Measurements from ENCODE around the gene PCED1B.
A peak's percentile ranks its signal among the peaks of the same experiment; 100 is the strongest.

Gene PCED1B

DNA sequence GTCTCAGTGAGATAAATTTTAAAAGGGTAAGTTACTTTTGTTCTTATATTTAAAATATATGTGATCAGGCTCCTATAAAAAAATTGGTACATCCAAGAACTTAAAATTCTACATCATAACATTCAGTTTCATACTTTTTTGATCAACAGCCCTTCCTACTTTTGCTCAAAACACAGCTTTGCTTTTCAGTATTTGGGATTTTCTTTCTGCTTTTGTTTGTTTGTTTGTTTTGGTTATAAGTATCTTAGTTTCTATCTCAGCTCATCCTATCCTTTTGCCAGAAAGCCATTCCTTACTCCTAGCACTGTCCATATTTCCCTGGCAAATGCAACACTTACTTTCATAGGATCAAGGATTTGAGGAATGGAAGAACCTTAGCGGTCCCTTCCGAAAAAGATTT lies 4.7 kb upstream of the PCED1B start:
- Histone ChIP-seq H3K36me3 (ENCODE audit: control insufficient read depth, insufficient read depth, low read length) (peaks cover 3% of the 10 kb centered on the region), H2BK5ac (ENCODE audit: low read length) (no peak overlapping the region), H2BK15ac (replicated peaks; ENCODE audit: low read depth) (no peak overlapping the region), H3K9ac (ENCODE audit: low read length) (no peak overlapping the region), H3K18ac (ENCODE audit: low read length) (no peak overlapping the region), H3K79me1 (ENCODE audit: low read length) (peaks cover 12% of the 10 kb centered on the region), H4K8ac (ENCODE audit: low read depth, low read length) (no peak overlapping the region), H4K5ac (ENCODE audit: low read length) (no peak overlapping the region), H3K4me1 (ENCODE audit: control insufficient read depth, low read depth, low read length) (peaks cover 12% of the 10 kb centered on the region), H3K4ac (ENCODE audit: low read depth, low read length) (no peak overlapping the region), H2BK120ac (ENCODE audit: low read depth, low read length) (no peak overlapping the region), H3K27ac (ENCODE audit: low read depth, low read length) (no peak overlapping the region), H3K4me3 (ENCODE audit: low read length) (no peak overlapping the region), H3K56ac (ENCODE audit: low read length) (no peak overlapping the region), H2AK5ac (ENCODE audit: low read length) (no peak overlapping the region), H3K79me2 (ENCODE audit: control insufficient read depth, insufficient read depth, low read length) (peaks cover 24% of the 10 kb centered on the region), H3K4me2 (ENCODE audit: low read length) (no peak overlapping the region), H3K27me3 (ENCODE audit: insufficient read depth, low read length, poor library complexity) (no peaks in the 10 kb centered on the region), H3K23ac (ENCODE audit: low read length) (no peak overlapping the region)
- WGBS (ENCODE audit: extremely low coverage, insufficient coverage, low lambda C conversion rate) = no CpG with 5 or more reads among the region's 2 CpGs
- no peak for DNase-seq

DNA sequence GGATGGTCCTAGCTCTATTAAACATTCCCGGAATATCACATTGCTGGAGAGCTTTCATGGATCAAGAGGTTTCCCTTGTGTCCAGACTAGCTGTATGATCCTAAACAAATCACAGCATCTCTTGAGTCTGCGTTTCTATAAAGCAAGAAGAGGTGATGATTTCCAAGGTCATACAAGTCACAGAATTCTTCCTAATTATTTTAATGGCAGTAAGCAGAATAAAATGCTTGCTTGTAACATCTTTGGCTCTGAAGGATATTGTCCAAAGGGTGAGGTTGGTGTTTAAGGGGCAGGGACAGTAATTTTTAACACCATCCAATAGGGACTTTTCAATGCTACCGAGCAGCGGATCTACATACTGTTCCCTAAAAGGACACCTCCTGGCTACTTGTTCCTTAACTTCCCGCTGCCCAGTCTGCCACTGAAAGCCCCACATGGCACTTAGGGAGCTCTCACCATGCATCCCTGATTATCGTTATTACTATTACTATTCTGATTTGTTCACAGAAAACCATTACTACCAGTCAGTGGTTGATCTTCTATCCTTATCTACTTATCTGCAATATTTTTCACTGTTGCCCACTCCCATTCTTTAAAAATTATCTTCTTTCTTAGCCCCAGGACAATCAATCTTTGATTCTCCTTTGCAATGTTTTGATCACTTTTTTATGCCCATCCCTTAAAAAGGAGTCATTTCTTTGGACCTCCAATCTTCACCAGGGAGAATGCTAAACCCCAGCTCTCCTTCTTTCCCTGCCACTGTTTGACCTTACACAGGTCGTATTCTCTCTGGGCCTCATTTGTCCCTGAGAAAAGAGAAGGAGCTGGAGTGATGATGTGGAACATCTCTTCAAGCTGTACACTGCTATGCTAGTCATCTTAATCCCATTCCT lies 4.0 kb upstream of the PCED1B start:
- Histone ChIP-seq H3K23ac (ENCODE audit: low read length) (no peak overlapping the region), H3K56ac (ENCODE audit: low read length) (no peak overlapping the region), H3K4me3 (ENCODE audit: low read length) (no peak overlapping the region), H3K4me2 (ENCODE audit: low read length) (no peak overlapping the region), H3K79me2 (ENCODE audit: control insufficient read depth, insufficient read depth, low read length) (peaks cover 24% of the 10 kb centered on the region), H3K79me1 (ENCODE audit: low read length) (peaks cover 12% of the 10 kb centered on the region), H2BK15ac (replicated peaks; ENCODE audit: low read depth) (no peak overlapping the region), H3K4ac (ENCODE audit: low read depth, low read length) (no peak overlapping the region), H3K27ac (ENCODE audit: low read depth, low read length) (no peak overlapping the region), H4K5ac (ENCODE audit: low read length) (no peak overlapping the region), H3K4me1 (ENCODE audit: control insufficient read depth, low read depth, low read length) (peaks cover 12% of the 10 kb centered on the region), H3K18ac (ENCODE audit: low read length) (no peak overlapping the region), H2BK120ac (ENCODE audit: low read depth, low read length) (no peak overlapping the region), H3K9ac (ENCODE audit: low read length) (no peak overlapping the region), H4K8ac (ENCODE audit: low read depth, low read length) (no peak overlapping the region), H2AK5ac (ENCODE audit: low read length) (no peak overlapping the region), H3K36me3 (ENCODE audit: control insufficient read depth, insufficient read depth, low read length) (peaks cover 3% of the 10 kb centered on the region), H2BK5ac (ENCODE audit: low read length) (no peak overlapping the region), H3K27me3 (ENCODE audit: insufficient read depth, low read length, poor library complexity) (no peaks in the 10 kb centered on the region)
- no CpG with 5 or more reads among the region's 7 CpGs for WGBS (ENCODE audit: extremely low coverage, insufficient coverage, low lambda C conversion rate)
- DNase-seq = no peak

DNA sequence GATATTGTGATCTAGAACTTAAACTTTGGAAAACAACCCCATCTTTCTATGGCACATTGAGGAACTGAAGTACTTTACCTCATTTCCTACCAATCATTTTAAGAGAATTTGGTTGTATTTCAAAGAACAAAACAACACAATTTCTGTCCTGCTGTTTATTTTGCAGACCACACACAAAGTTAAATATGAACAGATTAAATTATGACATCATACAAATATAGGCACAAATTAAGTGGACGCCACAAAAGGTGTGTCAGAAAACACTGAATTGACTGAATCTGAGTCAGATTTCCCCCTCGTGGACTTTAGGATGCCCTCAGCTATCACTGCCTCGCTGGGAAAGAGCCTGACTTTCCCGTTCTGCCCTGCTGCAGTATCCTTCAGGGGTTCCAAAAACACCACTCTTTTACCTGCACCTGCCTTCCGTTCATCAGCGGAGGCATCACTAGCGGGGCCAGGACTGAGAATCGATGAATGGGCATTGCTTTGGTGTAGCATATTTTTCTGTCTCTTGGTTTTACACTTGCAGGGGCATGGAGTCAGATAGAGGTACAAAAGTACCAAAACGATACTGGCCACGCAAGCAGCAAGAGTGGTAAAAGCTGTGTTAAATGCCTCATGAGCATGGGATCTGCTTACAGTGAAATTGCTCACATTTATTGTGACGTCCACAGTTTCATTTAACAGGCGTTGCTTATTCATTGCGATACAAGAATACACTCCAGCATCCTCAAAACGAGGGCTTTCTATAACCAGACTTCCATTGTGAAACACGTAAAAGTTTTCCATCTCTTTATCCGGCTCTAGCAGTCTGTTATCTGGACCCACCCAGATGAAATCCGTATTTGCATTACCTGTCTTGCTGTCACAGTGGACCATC lies 2.0 kb upstream of the PCED1B start:
- no CpG with 5 or more reads among the region's 17 CpGs for WGBS (ENCODE audit: extremely low coverage, insufficient coverage, low lambda C conversion rate)
- Histone ChIP-seq H2BK120ac (ENCODE audit: low read depth, low read length) (no peak overlapping the region), H3K36me3 (ENCODE audit: control insufficient read depth, insufficient read depth, low read length) (peaks cover 3% of the 10 kb centered on the region), H4K8ac (ENCODE audit: low read depth, low read length) (no peak overlapping the region), H4K5ac (ENCODE audit: low read length) (no peak overlapping the region), H2BK5ac (ENCODE audit: low read length) (no peak overlapping the region), H3K27ac (ENCODE audit: low read depth, low read length) (no peak overlapping the region), H3K4ac (ENCODE audit: low read depth, low read length) (no peak overlapping the region), H3K79me1 (ENCODE audit: low read length) (peaks cover 12% of the 10 kb centered on the region), H3K79me2 (ENCODE audit: control insufficient read depth, insufficient read depth, low read length) (peaks cover 24% of the 10 kb centered on the region), H3K23ac (ENCODE audit: low read length) (no peak overlapping the region), H2BK15ac (replicated peaks; ENCODE audit: low read depth) (no peak overlapping the region), H3K4me3 (ENCODE audit: low read length) (peak overlapping the region; percentile 11), H3K18ac (ENCODE audit: low read length) (no peak overlapping the region), H3K9ac (ENCODE audit: low read length) (peak overlapping the region; percentile 89), H3K56ac (ENCODE audit: low read length) (peak overlapping the region; percentile 59), H2AK5ac (ENCODE audit: low read length) (no peak overlapping the region), H3K27me3 (ENCODE audit: insufficient read depth, low read length, poor library complexity) (no peaks in the 10 kb centered on the region), H3K4me1 (ENCODE audit: control insufficient read depth, low read depth, low read length) (peaks cover 12% of the 10 kb centered on the region), H3K4me2 (ENCODE audit: low read length) (peak overlapping the region; percentile 80)
- no peak for DNase-seq

DNA sequence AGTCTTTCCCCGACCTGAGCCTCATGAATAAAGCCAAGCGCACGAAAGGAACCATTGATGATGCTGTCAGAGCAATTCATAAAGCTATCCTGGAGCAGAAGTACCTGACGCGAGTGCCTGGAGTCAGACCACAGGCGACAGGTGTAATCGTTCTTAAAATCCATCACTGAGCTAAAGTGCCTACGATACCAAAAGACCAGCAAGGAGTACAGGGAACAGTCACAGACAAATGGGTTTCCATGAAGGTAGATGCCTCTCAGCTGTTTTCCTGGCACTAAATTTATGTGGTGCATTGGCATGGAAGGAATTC lies 1.4 kb upstream of the PCED1B start:
- H3K23ac ChIP-seq (ENCODE audit: low read length) = no peak overlapping the region
- no peak overlapping the region for H2BK5ac ChIP-seq (ENCODE audit: low read length)
- H3K18ac ChIP-seq (ENCODE audit: low read length) = no peak overlapping the region
- no peak overlapping the region for H3K27ac ChIP-seq (ENCODE audit: low read depth, low read length)
- H3K9ac ChIP-seq (ENCODE audit: low read length) = peak overlapping the region; percentile 89
- peaks cover 12% of the 10 kb centered on the region for H3K79me1 ChIP-seq (ENCODE audit: low read length)
- H3K4me1 ChIP-seq (ENCODE audit: control insufficient read depth, low read depth, low read length) = peaks cover 15% of the 10 kb centered on the region
- H3K4me2 ChIP-seq (ENCODE audit: low read length) = peak overlapping the region; percentile 80
- H4K8ac ChIP-seq (ENCODE audit: low read depth, low read length) = no peak overlapping the region
- no peak overlapping the region for H2BK120ac ChIP-seq (ENCODE audit: low read depth, low read length)
- H3K4ac ChIP-seq (ENCODE audit: low read depth, low read length) = no peak overlapping the region
- H3K4me3 ChIP-seq (ENCODE audit: low read length) = peak overlapping the region; percentile 81
- no CpG with 5 or more reads among the region's 8 CpGs for WGBS (ENCODE audit: extremely low coverage, insufficient coverage, low lambda C conversion rate)
- no peak overlapping the region for H2BK15ac ChIP-seq (replicated peaks; ENCODE audit: low read depth)
- no peak for DNase-seq
- H4K5ac ChIP-seq (ENCODE audit: low read length) = no peak overlapping the region
- H3K56ac ChIP-seq (ENCODE audit: low read length) = peak overlapping the region; percentile 57
- peak overlapping the region; percentile 55 for H2AK5ac ChIP-seq (ENCODE audit: low read length)
- H3K27me3 ChIP-seq (ENCODE audit: insufficient read depth, low read length, poor library complexity) = no peaks in the 10 kb centered on the region
- H3K36me3 ChIP-seq (ENCODE audit: control insufficient read depth, insufficient read depth, low read length) = peaks cover 3% of the 10 kb centered on the region
- H3K79me2 ChIP-seq (ENCODE audit: control insufficient read depth, insufficient read depth, low read length) = peaks cover 24% of the 10 kb centered on the region

DNA sequence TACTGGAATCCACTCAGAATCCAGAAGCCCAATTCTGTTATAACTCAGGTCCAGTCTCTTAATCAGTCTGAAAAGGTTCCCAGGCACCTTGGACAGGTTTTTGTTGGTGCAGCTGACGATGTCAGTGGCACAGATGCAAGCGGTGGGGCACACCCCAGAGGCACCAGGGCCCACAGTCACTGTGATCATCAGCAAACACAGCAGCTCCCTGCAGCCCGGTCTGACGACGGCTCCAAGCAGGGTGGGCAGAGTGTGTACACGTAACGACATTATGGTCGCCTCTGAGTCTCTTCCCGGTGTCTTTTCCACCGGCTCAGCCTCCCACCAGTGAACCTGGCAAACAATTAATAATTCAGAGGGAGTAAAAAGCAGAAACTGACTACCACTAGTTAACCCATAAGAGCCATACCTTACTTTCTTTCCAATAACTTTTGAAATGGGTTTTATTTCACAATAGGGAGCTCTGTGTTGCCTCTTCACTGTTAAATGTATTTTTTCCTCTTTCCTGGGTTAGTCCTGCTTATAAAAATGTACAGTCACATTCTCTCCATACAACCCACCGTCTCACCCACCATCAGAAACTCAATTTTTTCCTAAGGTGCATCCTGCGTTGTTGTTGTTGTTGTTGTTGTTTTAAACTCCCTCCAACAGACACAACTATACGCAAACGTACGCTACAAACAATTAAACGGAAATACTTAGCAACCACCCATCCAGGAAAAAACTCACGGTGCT lies 521 bp upstream of the PCED1B start:
- peak overlapping the region; percentile 31 for H3K18ac ChIP-seq (ENCODE audit: low read length)
- peaks cover 12% of the 10 kb centered on the region for H3K79me1 ChIP-seq (ENCODE audit: low read length)
- no peak overlapping the region for H4K8ac ChIP-seq (ENCODE audit: low read depth, low read length)
- peak overlapping the region; percentile 81 for H3K4me3 ChIP-seq (ENCODE audit: low read length)
- H3K9ac ChIP-seq (ENCODE audit: low read length) = peak overlapping the region; percentile 89
- H4K5ac ChIP-seq (ENCODE audit: low read length) = no peak overlapping the region
- no peak overlapping the region for H3K23ac ChIP-seq (ENCODE audit: low read length)
- peak overlapping the region; percentile 93 for H3K56ac ChIP-seq (ENCODE audit: low read length)
- H2BK120ac ChIP-seq (ENCODE audit: low read depth, low read length) = no peak overlapping the region
- H2AK5ac ChIP-seq (ENCODE audit: low read length) = no peak overlapping the region
- no CpG with 5 or more reads among the region's 17 CpGs for WGBS (ENCODE audit: extremely low coverage, insufficient coverage, low lambda C conversion rate)
- H3K27me3 ChIP-seq (ENCODE audit: insufficient read depth, low read length, poor library complexity) = no peaks in the 10 kb centered on the region
- H2BK15ac ChIP-seq (replicated peaks; ENCODE audit: low read depth) = no peak overlapping the region
- no peak overlapping the region for H3K27ac ChIP-seq (ENCODE audit: low read depth, low read length)
- no peak overlapping the region for H3K4ac ChIP-seq (ENCODE audit: low read depth, low read length)
- peak overlapping the region; percentile 80 for H3K4me2 ChIP-seq (ENCODE audit: low read length)
- H3K36me3 ChIP-seq (ENCODE audit: control insufficient read depth, insufficient read depth, low read length) = peaks cover 3% of the 10 kb centered on the region
- peaks cover 22% of the 10 kb centered on the region for H3K4me1 ChIP-seq (ENCODE audit: control insufficient read depth, low read depth, low read length)
- DNase-seq = no peak
- peak overlapping the region; percentile 27 for H2BK5ac ChIP-seq (ENCODE audit: low read length)
- H3K79me2 ChIP-seq (ENCODE audit: control insufficient read depth, insufficient read depth, low read length) = peaks cover 24% of the 10 kb centered on the region

Measured in mesendoderm (in vitro differentiated cells).